Skeletal muscle satellite cell (primary cell): ENCODE results near the gene SLC11A2.
"Not testable (repeated sequence)": the region's sequence is repeated elsewhere in the genome, so short reads cannot be mapped to it uniquely, and the experiment has no call there.

Experiments used
- H3K27me3 ChIP-seq: 2 replicates; pipeline ENCODE4 v1.7.0; 2013; ENCODE audit warnings: low read length; ENCODE audit not compliant: control insufficient read depth, insufficient read depth
- H3K36me3 ChIP-seq: 2 replicates; pipeline ENCODE4 v1.7.0; 2013; ENCODE audit warnings: mild to moderate bottlenecking, control low read depth, low read length; ENCODE audit not compliant: insufficient read depth
- H3K4me1 ChIP-seq: 2 replicates; pipeline ENCODE4 v1.7.0; 2013; ENCODE audit warnings: low read length; ENCODE audit not compliant: control insufficient read depth, insufficient read depth
- H3K4me2 ChIP-seq: 2 replicates; pipeline ENCODE4 v1.7.0; 2013; ENCODE audit warnings: mild to moderate bottlenecking, low read length
- H3K4me3 ChIP-seq: 2 replicates; pipeline ENCODE4 v1.7.0; 2013; ENCODE audit warnings: low read length
- H3K9ac ChIP-seq: 2 replicates; pipeline ENCODE4 v1.7.0; 2013; ENCODE audit warnings: mild to moderate bottlenecking, low read depth, low read length, moderate library complexity
- H3K9me3 ChIP-seq: replicated peaks from 2 replicates; pipeline ENCODE4 v1.7.0; 2013; ENCODE audit warnings: mild to moderate bottlenecking, control low read depth, low read length

Gene SLC11A2

GRCh38 chr12:51023625-51024382 is 2.4 kb downstream of the SLC11A2 start:
- peaks cover 24% of the 10 kb centered on the region for H3K4me1 ChIP-seq
- H3K27me3 ChIP-seq: no peaks in the 10 kb centered on the region
- H3K9me3 ChIP-seq: no peaks in the 10 kb centered on the region
- peak overlapping the region; percentile 90 for H3K4me3 ChIP-seq
- peak overlapping the region; percentile 87 for H3K9ac ChIP-seq
- H3K4me2 ChIP-seq: peak overlapping the region; percentile 86
- H3K36me3 ChIP-seq: no peaks in the 10 kb centered on the region

- Histone ChIP-seq H3K27me3 (no peaks in the 10 kb centered on the region), H3K4me2 (no peak overlapping the region), H3K36me3 (no peaks in the 10 kb centered on the region), H3K4me1 (peaks cover 19% of the 10 kb centered on the region), H3K4me3 (no peak overlapping the region), H3K9ac (no peak overlapping the region), H3K9me3 (no peaks in the 10 kb centered on the region)
These were observed 4.5 kb downstream of the SLC11A2 start for GRCh38 chr12:51021694-51022093.

GRCh38 chr12:51020448-51021182 is 5.6 kb downstream of the SLC11A2 start:
- peaks cover 15% of the 10 kb centered on the region for H3K4me1 ChIP-seq
- no peaks in the 10 kb centered on the region for H3K36me3 ChIP-seq
- no peak overlapping the region for H3K9ac ChIP-seq
- H3K27me3 ChIP-seq: no peaks in the 10 kb centered on the region
- H3K9me3 ChIP-seq: no peaks in the 10 kb centered on the region
- no peak overlapping the region for H3K4me3 ChIP-seq
- H3K4me2 ChIP-seq: no peak overlapping the region

GRCh38 chr12:51019927-51020326 is 6.3 kb downstream of the SLC11A2 start:
- Histone ChIP-seq H3K36me3 (no peaks in the 10 kb centered on the region), H3K9me3 (no peaks in the 10 kb centered on the region), H3K9ac (no peak overlapping the region), H3K4me1 (peaks cover 9% of the 10 kb centered on the region), H3K4me2 (no peak overlapping the region), H3K4me3 (no peak overlapping the region), H3K27me3 (no peaks in the 10 kb centered on the region)

GRCh38 chr12:51018956-51019355 is 7.2 kb downstream of the SLC11A2 start:
- no peak overlapping the region for H3K9ac ChIP-seq

GRCh38 chr12:51017452-51017851 is 8.7 kb downstream of the SLC11A2 start:
- Histone ChIP-seq H3K9ac (no peak overlapping the region), H3K4me3 (no peak overlapping the region), H3K36me3 (no peaks in the 10 kb centered on the region), H3K4me2 (no peak overlapping the region), H3K27me3 (no peaks in the 10 kb centered on the region), H3K4me1 (peaks cover 9% of the 10 kb centered on the region), H3K9me3 (no peaks in the 10 kb centered on the region)

More at GRCh38 chr12:51018956-51019355, 7.2 kb downstream of the SLC11A2 start:
- Histone ChIP-seq H3K4me1 (peaks cover 6% of the 10 kb centered on the region), H3K9me3 (no peaks in the 10 kb centered on the region), H3K36me3 (no peaks in the 10 kb centered on the region), H3K27me3 (no peaks in the 10 kb centered on the region), H3K4me3 (no peak overlapping the region), H3K4me2 (no peak overlapping the region)

GRCh38 chr12:51014467-51014866 is 11.7 kb downstream of the SLC11A2 start:
- H3K4me1 ChIP-seq: peaks cover 27% of the 10 kb centered on the region
- not testable (repeated sequence) for H3K9ac ChIP-seq, H3K27me3 ChIP-seq, H3K4me2 ChIP-seq, H3K4me3 ChIP-seq, H3K9me3 ChIP-seq, H3K36me3 ChIP-seq

- Histone ChIP-seq H3K4me1 (peaks cover 37% of the 10 kb centered on the region), H3K9ac (no peak overlapping the region), H3K27me3 (no peaks in the 10 kb centered on the region), H3K4me3 (no peak overlapping the region), H3K36me3 (no peaks in the 10 kb centered on the region), H3K9me3 (no peaks in the 10 kb centered on the region), H3K4me2 (no peak overlapping the region)
These were observed 12.7 kb downstream of the SLC11A2 start for GRCh38 chr12:51013441-51013840.

GRCh38 chr12:51012570-51013236 is 13.5 kb downstream of the SLC11A2 start:
- H3K9ac ChIP-seq: no peak overlapping the region
- no peaks in the 10 kb centered on the region for H3K27me3 ChIP-seq
- H3K4me3 ChIP-seq: peak overlapping the region; percentile 14
- no peaks in the 10 kb centered on the region for H3K36me3 ChIP-seq
- peaks cover 40% of the 10 kb centered on the region for H3K4me1 ChIP-seq
- H3K4me2 ChIP-seq: peak overlapping the region; percentile 37
- H3K9me3 ChIP-seq: no peaks in the 10 kb centered on the region

- no peaks in the 10 kb centered on the region for H3K27me3 ChIP-seq
- peaks cover 40% of the 10 kb centered on the region for H3K4me1 ChIP-seq
- H3K4me2 ChIP-seq: no peak overlapping the region
- H3K4me3 ChIP-seq: no peak overlapping the region
- no peaks in the 10 kb centered on the region for H3K9me3 ChIP-seq
- H3K9ac ChIP-seq: no peak overlapping the region
- H3K36me3 ChIP-seq: no peaks in the 10 kb centered on the region
These were observed 14.2 kb downstream of the SLC11A2 start for GRCh38 chr12:51011955-51012354.

- H3K4me2 ChIP-seq: peak overlapping the region; percentile 71
- peaks cover 40% of the 10 kb centered on the region for H3K4me1 ChIP-seq
- H3K36me3 ChIP-seq: peaks cover 9% of the 10 kb centered on the region
- no peaks in the 10 kb centered on the region for H3K9me3 ChIP-seq
- no peaks in the 10 kb centered on the region for H3K27me3 ChIP-seq
- H3K9ac ChIP-seq: peak overlapping the region; percentile 72
- H3K4me3 ChIP-seq: peak overlapping the region; percentile 31
These were observed 17.1 kb downstream of the SLC11A2 start for GRCh38 chr12:51009056-51009440.
